IPS DF 4.7 (cell line): Measurements from ENCODE around the gene TFIP11.

Experiments
- DNase-seq: peaks from one replicate; pipeline ENCODE4 v3.0.0-alpha.2; 2013; ENCODE audit warnings: low spot score; ENCODE audit errors: extremely low read depth

TFIP11 gene

GRCh38 chr22:26508148-26508547 lies 4.1 kb downstream of the TFIP11 start:
- DNase-seq = no peak

- DNase-seq = no peak
Measured at GRCh38 chr22:26503758-26504157, 8.5 kb downstream of the TFIP11 start.

- DNase-seq = no peak
Measured at GRCh38 chr22:26502688-26503561, 9.3 kb downstream of the TFIP11 start.

GRCh38 chr22:26501996-26502395 lies 10.3 kb downstream of the TFIP11 start:
- no peak for DNase-seq

GRCh38 chr22:26499188-26499703 lies 13.0 kb downstream of the TFIP11 start:
- DNase-seq = no peak

GRCh38 chr22:26496456-26496855 lies 15.8 kb downstream of the TFIP11 start:
- no peak for DNase-seq

- DNase-seq = no peak
Measured at GRCh38 chr22:26494506-26494905, 17.8 kb downstream of the TFIP11 start.

GRCh38 chr22:26492220-26492619 lies 20.1 kb downstream of the TFIP11 start:
- no peak for DNase-seq

- DNase-seq = no peak
Measured at GRCh38 chr22:26489447-26490036, 22.7 kb downstream of the TFIP11 start.

- no peak for DNase-seq
Measured at GRCh38 chr22:26487996-26488395, 24.3 kb downstream of the TFIP11 start.

- no peak for DNase-seq
Measured at GRCh38 chr22:26486394-26486793, 25.9 kb downstream of the TFIP11 start.

GRCh38 chr22:26485806-26486390 lies 26.4 kb downstream of the TFIP11 start:
- no peak for DNase-seq

- DNase-seq = no peak
Measured at GRCh38 chr22:26485013-26485412, 27.3 kb downstream of the TFIP11 start.

- no peak for DNase-seq
Measured at GRCh38 chr22:26484360-26484706, 27.9 kb downstream of the TFIP11 start.

GRCh38 chr22:26483439-26484359 lies 28.6 kb downstream of the TFIP11 start, which contains the start of the genes HPS4 and SRRD:
Gene HPS4 (minus strand): TSS chr22:26483783. CDS start chr22:26481762, 2,021 bp downstream.
Gene SRRD (plus strand): TSS chr22:26483877. CDS start chr22:26483891, 14 bp downstream.
- DNase-seq = no peak

- DNase-seq = no peak
Measured at GRCh38 chr22:26483043-26483438, 29.2 kb downstream of the TFIP11 start.

GRCh38 chr22:26482161-26482560 lies 30.1 kb downstream of the TFIP11 start:
- DNase-seq = no peak

GRCh38 chr22:26481694-26482093 lies 30.6 kb downstream of the TFIP11 start:
- DNase-seq = no peak

- DNase-seq = no peak
Measured at GRCh38 chr22:26481112-26481693, 31.1 kb downstream of the TFIP11 start.

GRCh38 chr22:26480611-26480932 lies 31.7 kb downstream of the TFIP11 start:
- no peak for DNase-seq
